Ishikawa (cell line): Measurements from ENCODE around the gene WNT5B.

ENCODE experiments used
- CEBPB ChIP-seq: IDR thresholded peaks from 2 replicates; pipeline ENCODE4 v1.6.1; 2012
- EGR1 ChIP-seq: IDR thresholded peaks from 2 replicates; pipeline ENCODE4 v1.6.1; 2012
- EP300 ChIP-seq: IDR thresholded peaks from 2 replicates; pipeline ENCODE4 v1.6.1; 2012; ENCODE audit warnings: borderline replicate concordance
- FOXM1 ChIP-seq: IDR thresholded peaks from 2 replicates; pipeline ENCODE4 v1.6.1; 2012; ENCODE audit warnings: low read depth, borderline replicate concordance
- NFIC ChIP-seq: IDR thresholded peaks from 2 replicates; pipeline ENCODE4 v1.6.1; 2012
- RAD21 ChIP-seq: IDR thresholded peaks from 2 replicates; pipeline ENCODE4 v1.6.1; 2012; ENCODE audit warnings: low read depth
- REST ChIP-seq: IDR thresholded peaks from 2 replicates; pipeline ENCODE4 v1.6.1; 2012; ENCODE audit warnings: low read depth, mild to moderate bottlenecking
- TAF1 ChIP-seq: IDR thresholded peaks from 2 replicates; pipeline ENCODE4 v1.6.1; 2012; ENCODE audit warnings: low read depth, mild to moderate bottlenecking
- TCF12 ChIP-seq: IDR thresholded peaks from 2 replicates; pipeline ENCODE4 v1.6.1; 2012; ENCODE audit warnings: low read depth
- TEAD4 ChIP-seq: IDR thresholded peaks from 2 replicates; pipeline ENCODE4 v1.6.1; 2012
- YY1 ChIP-seq: IDR thresholded peaks from 2 replicates; pipeline ENCODE4 v1.6.1; 2012; ENCODE audit warnings: low read depth
- ZBTB7A ChIP-seq: IDR thresholded peaks from 2 replicates; pipeline ENCODE4 v1.6.1; 2012; ENCODE audit warnings: low read depth

DNA sequence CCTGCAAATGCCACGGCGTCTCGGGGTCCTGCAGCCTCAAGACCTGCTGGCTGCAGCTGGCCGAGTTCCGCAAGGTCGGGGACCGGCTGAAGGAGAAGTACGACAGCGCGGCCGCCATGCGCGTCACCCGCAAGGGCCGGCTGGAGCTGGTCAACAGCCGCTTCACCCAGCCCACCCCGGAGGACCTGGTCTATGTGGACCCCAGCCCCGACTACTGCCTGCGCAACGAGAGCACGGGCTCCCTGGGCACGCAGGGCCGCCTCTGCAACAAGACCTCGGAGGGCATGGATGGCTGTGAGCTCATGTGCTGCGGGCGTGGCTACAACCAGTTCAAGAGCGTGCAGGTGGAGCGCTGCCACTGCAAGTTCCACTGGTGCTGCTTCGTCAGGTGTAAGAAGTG, 16.8 kb downstream of the WNT5B start:
- TF ChIP-seq EGR1 (no peak), REST (no peak), RAD21 (no peak), CEBPB (no peak), FOXM1 (no peak), EP300 (no peak), TEAD4 (no peak), TAF1 (no peak), YY1 (no peak), ZBTB7A (no peak), NFIC (no peak), TCF12 (no peak)
